Hippocampal formation (tissue), 2 donors: Measurements from ENCODE around the gene SEC61G.

Source experiments
- DNase-seq, 2 donors: peaks; one replicate each; lab custom pipeline; 2025; lab: John Stamatoyannopoulos, UW

Gene SEC61G

DNA sequence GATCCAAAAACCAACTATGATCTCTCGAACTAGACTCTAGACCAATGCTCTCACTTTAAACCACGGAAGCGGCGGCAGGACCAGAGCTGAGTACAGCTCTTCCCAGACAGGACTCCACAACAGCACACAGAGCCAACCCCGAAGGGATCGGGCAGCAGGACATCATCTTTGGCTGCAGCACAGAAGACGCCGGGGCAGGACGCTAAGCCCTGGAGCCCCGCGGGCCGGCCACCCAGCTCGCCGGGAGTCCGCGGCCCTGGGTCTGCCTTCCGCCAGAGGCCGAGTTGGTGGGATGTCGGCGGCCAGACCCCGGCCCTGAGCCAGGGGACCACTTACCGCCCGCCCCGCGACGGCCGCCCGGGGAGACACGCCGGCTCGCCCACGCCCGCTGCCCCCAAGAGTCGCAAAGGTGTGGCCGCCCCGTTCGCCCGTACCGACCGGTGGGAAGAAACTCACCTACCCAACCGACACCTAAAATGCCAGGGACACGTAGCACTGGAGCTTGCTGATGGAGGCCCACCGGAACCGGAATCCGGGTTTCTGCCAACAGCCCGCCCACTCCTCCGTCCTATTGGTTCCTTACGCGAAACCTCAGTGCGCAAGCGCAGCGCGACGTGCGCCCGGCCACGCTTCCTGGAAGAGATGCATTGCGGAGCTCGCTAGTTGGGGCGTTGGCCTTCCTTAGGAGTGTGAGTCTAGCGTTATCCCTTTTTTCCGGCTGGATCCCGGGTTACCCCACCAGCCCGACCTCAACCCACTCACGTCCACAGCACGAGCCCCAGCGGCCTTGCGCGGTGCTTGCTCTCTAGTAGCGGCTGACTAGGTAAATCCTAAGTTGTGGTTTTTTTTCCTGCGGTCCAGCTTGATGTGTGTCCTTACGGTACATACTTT lies at the start of gene SEC61G:
Gene SEC61G, minus strand, starts transcription at position 510 of the 891 bp plus-strand sequence. CDS start 1,623 bp downstream, outside the sequence.
- peak; percentile 89 to 95 for DNase-seq

- DNase-seq: no peak
These were observed 43.8 kb upstream of the SEC61G start for GRCh38 chr7:54802841-54803240.

- no peak for DNase-seq
These were observed 43.1 kb upstream of the SEC61G start for GRCh38 chr7:54802114-54802513.

DNA sequence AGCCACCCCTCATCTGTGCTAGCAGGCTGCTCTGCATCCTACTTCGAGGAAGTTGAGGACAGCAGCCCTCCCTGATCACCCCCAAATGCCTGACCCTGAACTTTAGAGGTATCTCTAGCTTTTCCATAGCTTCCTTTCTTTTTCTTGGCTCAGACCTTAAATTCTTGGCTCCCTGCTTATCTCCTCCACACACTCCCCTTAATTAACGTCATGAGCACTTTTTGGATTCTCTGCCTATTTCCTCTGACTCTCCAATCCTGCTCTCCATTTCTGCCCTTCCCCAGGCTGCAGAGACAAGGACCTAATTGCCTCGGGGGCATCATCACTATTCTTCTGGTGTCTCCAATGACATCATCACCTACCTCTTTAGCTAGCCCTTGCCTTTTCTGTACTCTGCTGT lies 40.8 kb upstream of the SEC61G start:
- DNase-seq: no peak

DNA sequence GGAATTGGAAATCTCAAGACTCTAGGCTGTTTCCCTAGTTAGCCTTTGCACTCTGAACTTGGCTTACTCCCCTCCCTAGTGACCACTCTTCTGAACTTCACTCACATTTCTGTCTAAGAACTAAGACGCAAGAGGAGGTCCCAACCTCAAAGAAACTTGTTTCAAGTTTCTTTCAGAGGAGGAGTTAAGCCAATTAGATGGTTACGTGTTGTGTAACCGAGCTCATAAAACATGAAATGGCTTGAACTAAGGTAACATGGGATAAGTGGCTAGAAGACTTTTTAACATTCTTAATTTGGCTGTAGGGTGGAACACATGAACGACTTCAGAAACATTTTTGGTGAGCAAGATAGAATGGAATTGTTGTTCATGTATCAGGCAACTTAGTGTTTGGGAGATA lies 39.5 kb upstream of the SEC61G start:
- DNase-seq: no peak

- DNase-seq: no peak
These were observed 37.8 kb upstream of the SEC61G start for GRCh38 chr7:54796853-54797252.

DNA sequence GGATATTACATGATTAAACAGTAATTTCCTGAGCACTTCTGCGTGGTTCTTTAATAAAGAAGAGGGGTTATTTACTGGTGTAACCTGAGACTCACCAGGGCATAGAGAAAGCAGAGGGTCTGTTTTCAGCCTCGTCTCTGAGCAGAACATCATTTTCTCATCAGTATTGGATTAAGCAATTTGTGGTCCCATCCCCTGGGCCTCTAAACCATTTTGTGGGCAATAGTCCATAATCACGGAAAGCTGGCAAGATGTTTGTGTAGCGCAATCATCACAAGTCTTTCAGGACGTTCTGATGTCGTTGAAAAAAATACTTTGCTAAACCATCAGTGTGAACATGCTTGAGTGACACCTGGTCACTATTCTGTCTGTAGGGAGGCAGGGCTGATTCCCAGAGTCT lies 37.1 kb upstream of the SEC61G start:
- DNase-seq: no peak

GRCh38 chr7:54792383-54792782 lies 33.4 kb upstream of the SEC61G start:
- DNase-seq: no peak

DNA sequence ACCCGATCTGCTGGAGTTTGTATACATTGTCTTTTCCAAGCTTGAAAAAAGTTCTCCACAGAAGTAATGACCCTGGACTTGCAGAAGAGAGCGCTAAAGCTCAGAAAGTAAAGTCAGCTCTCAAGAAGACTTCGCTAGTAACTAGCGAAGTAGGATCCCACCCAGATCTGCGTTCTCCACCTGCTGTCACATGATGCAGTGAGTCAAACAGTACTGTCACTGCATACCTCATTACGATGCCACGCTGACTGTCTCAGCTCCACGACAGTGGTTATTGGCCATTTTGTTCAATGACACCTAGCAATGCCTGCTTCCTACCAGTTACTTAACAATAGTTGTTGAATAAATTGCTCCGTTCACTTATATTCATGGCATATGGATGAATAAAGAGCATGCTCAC lies 29.7 kb upstream of the SEC61G start:
- peak; percentile 9 to 78 for DNase-seq

DNA sequence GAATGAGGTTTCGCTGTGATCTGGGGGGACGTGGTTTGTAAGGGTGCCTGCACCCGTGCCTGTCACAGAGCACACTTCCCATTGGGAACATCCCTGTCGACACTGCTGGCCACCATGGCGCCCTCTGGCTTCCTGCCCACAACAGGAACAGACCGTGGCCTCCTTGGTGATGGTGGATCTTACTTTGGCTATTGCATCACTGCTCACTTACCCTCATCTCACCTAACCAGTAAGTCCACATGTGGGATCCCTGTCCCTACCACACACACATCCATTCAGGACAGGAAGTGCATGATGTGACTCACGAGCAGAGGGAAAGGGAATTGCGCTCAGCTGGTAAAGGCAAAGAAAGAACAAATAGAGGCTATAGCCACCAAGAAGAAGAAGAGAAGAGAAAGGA lies 26.2 kb upstream of the SEC61G start:
- DNase-seq: no peak

DNA sequence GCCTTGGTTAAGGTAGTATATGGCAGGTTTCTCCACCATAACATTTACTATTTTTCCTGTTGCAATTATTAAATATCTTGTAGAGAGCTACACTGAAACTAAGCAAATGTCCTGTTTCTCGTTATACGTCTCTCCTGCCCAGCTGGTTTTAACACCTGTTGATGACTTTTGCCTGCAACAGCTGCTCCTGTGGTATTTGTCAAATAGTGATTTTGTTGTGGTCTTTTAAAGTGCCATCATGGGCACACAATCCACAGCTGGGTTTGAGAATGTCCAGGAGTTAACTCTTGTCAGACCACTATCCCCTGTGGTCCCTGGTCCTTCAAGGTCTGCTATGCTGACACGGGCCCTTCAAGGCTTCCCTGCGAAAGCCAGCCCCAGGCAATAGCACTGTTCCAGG lies 24.9 kb upstream of the SEC61G start:
- DNase-seq: no peak

DNA sequence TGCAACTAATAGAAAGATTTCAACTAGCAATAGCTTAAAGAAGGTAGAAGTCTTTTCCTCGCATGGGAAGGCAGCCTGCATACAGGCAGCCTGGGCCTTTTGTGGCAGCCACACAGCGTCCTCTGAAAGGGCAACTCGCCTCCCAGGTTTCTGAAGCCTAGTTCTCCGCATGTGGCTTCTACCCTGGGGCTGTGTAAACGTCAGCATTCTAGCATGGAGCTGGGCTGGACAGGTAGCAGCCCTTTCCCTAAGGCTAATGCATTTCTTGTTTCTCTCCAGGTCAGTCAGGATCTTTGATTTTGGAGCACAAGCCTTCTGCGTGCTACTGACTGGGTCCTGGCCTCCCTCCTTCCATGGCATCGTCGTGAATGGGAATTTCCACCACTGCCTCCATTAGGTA lies 23.8 kb upstream of the SEC61G start:
- DNase-seq: no peak

DNA sequence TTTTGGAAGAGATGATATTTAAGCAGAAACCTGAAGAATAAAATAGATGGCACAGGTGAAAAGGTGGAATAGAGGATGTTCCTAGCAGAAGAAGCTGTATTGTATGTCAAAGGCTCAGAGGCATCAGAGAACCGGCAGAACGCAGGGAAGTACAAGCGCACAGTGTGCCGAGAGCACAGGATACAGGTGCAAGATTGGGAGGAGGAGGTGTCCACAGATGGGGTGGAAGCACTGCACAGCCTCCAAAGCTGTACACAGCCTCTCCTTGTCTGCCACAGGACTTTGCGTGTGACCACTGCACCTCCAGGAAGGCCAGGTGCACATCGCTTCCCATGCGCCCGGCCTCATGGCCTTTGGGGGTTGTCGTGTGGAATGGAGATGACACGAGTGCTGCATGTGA lies 23.3 kb upstream of the SEC61G start:
- DNase-seq: no peak

DNA sequence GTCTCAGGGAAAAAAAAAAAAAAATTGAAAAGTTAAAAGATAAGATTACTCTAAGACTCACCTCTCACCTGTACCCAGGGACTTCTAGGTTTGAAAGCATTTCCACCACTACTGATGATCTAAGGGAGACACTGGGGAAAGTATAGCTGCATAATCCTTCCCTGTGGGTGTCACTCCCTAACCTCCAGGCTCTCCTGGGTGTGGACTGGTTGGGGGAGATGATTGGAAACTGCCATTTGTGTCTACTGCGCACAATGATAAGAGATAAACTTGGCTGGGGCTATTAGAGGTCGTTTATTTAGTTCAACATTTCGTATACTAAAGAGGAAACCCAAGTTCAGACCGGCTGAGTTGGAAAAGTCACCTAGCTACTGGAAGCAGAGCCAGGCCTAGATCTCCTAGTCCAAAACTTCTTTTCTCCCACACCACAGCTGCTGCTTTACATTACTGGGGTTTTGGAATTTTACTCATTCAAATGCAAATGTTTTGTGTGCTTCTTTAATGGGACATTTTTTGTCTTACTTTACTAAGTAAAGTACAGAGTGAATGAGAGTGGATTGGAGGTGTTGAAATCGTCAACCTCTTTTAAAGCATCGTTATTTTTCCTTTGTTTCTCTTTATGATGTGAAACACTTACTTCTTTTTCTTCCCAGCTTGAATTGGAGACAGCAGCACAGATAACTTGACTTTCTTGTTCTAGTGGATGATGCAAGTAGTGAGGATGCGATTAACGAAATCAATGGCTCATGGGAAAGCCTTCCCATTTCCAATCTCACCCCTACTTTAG lies 22.3 kb upstream of the SEC61G start:
- DNase-seq: no peak

GRCh38 chr7:54780490-54780889 lies 21.5 kb upstream of the SEC61G start:
- DNase-seq: no peak

DNA sequence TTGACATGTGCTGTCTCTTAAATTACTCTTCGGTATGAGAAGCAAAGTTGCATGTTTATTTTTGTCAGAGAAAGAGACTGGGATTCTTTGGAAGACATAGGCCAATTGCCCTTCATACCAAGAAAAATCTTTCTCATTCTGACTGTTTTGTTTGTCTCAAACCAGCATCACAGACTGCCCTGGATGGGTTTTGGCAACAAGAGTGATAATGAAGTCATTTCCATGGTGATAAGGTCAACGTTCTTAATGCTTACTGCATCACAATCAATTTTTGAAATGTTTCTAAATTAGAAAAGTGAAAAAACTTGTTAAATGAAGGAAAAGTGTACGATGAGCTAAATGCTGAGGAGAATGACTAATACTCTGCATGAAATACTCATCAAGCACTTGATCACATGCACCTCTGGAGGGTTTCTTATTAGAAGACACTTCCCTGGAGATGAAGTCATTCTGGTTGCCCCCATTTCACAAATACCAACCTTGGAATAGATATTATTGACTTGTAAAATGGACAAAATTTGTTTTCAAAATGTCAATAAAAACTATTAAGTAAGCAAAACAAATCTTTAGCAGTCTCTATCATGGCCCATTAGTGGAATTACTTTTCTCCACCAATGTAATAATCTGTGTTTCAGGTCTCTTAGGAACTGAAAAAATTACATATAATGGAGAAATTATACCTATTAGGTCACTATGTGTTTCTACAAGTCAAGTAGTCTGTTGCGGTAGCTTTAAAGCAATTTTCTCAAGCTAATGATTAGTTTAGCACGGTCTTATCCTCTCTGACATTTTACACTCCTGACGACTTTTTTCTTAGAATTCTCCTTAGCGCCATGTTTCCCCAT lies 19.9 kb upstream of the SEC61G start:
- DNase-seq: no peak

- no peak for DNase-seq
These were observed 19.2 kb upstream of the SEC61G start for GRCh38 chr7:54778166-54778565.

GRCh38 chr7:54774785-54775740 lies 16.1 kb upstream of the SEC61G start:
- no peak for DNase-seq

DNA sequence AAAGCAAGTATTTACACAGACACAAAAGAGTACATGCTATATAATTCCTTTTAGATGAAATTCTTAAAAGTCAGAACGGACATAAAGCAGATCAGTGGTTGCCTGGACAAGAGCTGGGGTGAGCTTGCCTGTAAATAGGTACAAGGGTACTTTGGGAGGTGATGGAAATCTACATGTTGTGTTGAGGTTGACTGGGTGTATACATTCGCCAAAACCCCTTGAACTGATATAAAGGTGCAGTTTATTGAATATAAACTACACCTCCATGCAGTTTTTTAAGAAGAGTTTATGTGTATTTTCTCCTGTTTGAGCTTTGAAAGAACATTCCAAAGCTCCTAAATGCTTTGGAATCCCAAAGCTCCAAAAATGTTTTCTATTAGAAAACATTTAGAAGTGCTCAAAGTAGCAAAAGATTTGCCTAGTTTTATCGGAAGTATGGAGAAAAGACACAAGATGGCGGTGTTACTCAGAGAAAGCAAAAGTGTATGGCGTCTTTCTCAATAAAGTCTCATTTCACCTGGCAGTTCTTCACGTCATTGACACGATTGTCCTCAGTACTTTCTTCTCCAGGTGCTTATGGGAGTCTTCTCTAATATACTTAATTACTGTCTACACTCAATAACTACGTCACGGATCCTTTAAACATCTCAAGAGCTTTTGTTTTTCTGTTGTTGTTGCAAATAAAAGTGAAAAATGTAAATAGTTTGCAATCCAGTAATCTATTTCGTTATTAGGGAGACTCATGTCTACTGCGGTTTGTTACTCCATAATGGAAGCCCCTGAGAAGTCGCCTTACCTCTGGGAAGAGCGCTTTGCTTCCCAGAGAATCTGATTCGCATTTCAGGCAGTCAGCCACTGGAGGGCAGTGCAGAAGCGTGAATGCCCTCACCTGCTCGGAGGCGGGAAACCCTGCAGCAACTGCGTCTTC lies 14.7 kb upstream of the SEC61G start:
- peak; percentile 59 to 71 for DNase-seq

- DNase-seq: no peak
These were observed 10.2 kb upstream of the SEC61G start for GRCh38 chr7:54769203-54769602.
